ENCODE results near the gene COX4I2.
"Not testable (repeated sequence)": the region's sequence is repeated elsewhere in the genome, so short reads cannot be mapped to it uniquely, and the experiment has no call there.

Gene COX4I2

DNA sequence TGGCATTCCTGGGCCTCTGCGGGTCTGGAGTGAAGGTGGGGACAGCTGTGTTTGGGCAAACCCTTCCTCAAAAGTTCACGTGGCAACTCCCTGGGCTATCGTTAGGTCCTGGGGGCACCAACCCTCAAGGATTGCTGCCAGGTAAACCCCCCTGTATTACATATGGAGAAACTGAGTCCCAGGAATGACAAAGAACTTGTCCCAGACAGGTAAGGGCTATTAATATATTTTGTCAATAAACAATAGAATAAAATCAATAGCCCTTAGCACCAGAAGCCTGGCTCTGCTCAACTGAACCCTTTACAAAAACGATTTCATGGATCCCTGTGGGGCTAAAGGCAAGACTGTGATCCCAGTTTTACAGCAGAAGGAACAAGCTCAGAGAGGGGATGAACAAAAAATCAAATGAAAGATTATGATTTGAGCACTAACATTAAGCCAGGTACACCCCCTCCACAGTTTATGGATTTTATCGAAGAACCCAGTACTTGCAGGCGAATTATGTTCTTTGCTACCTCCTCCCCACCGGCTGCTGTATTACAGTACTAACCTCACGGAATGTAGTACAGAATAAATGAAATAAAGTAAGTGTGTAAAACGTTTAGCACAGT lies 30.0 kb upstream of the COX4I2 start:
- ChIA-PET CTCF (interaction anchor here (1.0 to 19.9 kb wide), 3 partner anchors 12 to 43 kb away, joined by 3 to 1047 read pairs (median 35); no protein-coding TSS in a partner anchor), POLR2A (interaction anchor here (1.4 to 12.4 kb wide), 2 partner anchors 37 to 45 kb away, joined by 5 to 292 read pairs; no protein-coding TSS in a partner anchor)
- H3K4me1 ChIP-seq (ENCODE audit: control extremely low read depth in 1 of 4, control insufficient read depth in 4 of 4, insufficient read depth in 4 of 4, low read length in 3 of 4), result peaks cover 4 to 81% (median 66%) of the 10 kb centered on the region in 4 experiments
- 80% methylated on average over 3 of the region's 9 CpGs for WGBS (ENCODE audit: insufficient coverage)
- no peak for DNase-seq
- H3K36me3 ChIP-seq (ENCODE audit: control insufficient read depth in 4 of 4, insufficient read depth in 4 of 4, low read length in 3 of 4), result no peaks in the 10 kb centered on the region
- no peaks in the 10 kb centered on the region for H3K9me3 ChIP-seq (ENCODE audit: control extremely low read depth in 1 of 5, control insufficient read depth in 4 of 5, insufficient read depth in 2 of 5, low read depth in 1 of 5, low read length in 4 of 5)
- peak overlapping the region in 1 of 7 experiments; percentile 52 for H3K4me3 ChIP-seq (ENCODE audit: control insufficient read depth in 1 of 7, extremely low read depth in 1 of 7, insufficient read depth in 4 of 7, low read depth in 2 of 7, low read length in 6 of 7)
- peaks cover 0 to 21% (median 0%) of the 10 kb centered on the region in 5 experiments for H3K27me3 ChIP-seq (replicated peaks in 2 of 5; ENCODE audit: control insufficient read depth in 4 of 5, insufficient read depth in 5 of 5, low read length in 4 of 5)
- H3K27ac ChIP-seq (ENCODE audit: insufficient read depth in 1 of 2, low read depth in 1 of 2, low read length in 2 of 2, poor library complexity in 1 of 2, severe bottlenecking in 2 of 2), result no peak overlapping the region

DNA sequence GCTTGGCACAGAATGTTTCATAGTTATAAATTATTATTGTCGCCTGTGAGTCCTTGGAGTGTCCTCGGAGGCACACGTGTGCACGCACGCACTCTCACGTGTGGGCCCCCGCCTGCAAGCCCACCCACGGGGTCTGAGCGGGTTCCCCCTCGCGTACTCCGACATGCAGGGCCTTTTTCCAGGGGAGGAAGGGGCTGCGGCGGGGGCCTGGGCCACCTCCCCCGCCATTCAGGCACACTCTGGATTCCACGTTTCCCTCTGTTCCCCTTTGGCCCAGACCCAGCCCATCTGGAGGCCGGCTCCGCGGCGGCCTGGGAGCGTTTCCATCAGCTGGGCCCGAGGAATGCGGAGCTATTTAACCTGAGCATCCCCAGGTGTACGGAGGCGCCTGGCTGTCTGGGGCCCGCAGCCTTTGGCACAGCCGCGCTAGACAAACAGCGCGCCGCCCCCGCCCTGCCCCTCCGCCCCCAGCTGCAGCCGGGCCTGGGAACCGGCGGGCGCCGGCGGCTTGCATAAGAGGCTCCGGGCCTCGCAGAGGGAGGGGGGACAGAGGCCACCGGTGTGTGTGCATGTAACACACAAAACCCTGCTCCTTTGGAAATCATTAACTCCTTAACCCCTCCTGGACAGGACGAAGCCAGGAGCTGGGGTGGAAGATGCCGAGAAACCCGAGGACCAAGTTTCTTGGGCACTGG lies 29.3 kb upstream of the COX4I2 start:
- no peak overlapping the region for H3K27ac ChIP-seq (ENCODE audit: insufficient read depth in 1 of 2, low read depth in 1 of 2, low read length in 2 of 2, poor library complexity in 1 of 2, severe bottlenecking in 2 of 2)
- H3K9me3 ChIP-seq (ENCODE audit: control extremely low read depth in 1 of 5, control insufficient read depth in 4 of 5, insufficient read depth in 2 of 5, low read depth in 1 of 5, low read length in 4 of 5), result no peaks in the 10 kb centered on the region
- H3K4me3 ChIP-seq (ENCODE audit: control insufficient read depth in 1 of 7, extremely low read depth in 1 of 7, insufficient read depth in 4 of 7, low read depth in 2 of 7, low read length in 6 of 7), result peak overlapping the region in 3 of 7 experiments; percentile 46 to 56 (median 52)
- WGBS (ENCODE audit: insufficient coverage), result 20% methylated on average over 35 of the region's 45 CpGs
- H3K4me1 ChIP-seq (ENCODE audit: control extremely low read depth in 1 of 4, control insufficient read depth in 4 of 4, insufficient read depth in 4 of 4, low read length in 3 of 4), result peaks cover 4 to 81% (median 66%) of the 10 kb centered on the region in 4 experiments
- POLR2A ChIA-PET, result interaction anchor here (12.4 kb wide), 1 partner anchor 38 kb away, joined by 292 read pairs; no protein-coding TSS in a partner anchor
- peak in 2 of 3 donors; percentile 41 to 69 for DNase-seq
- H3K36me3 ChIP-seq (ENCODE audit: control insufficient read depth in 4 of 4, insufficient read depth in 4 of 4, low read length in 3 of 4), result no peaks in the 10 kb centered on the region
- CTCF ChIA-PET, result interaction anchor here (19.9 kb wide), 1 partner anchor 44 kb away, joined by 1047 read pairs; no protein-coding TSS in a partner anchor
- H3K27me3 ChIP-seq (replicated peaks in 2 of 5; ENCODE audit: control insufficient read depth in 4 of 5, insufficient read depth in 5 of 5, low read length in 4 of 5), result peaks cover 0 to 21% (median 0%) of the 10 kb centered on the region in 5 experiments

DNA sequence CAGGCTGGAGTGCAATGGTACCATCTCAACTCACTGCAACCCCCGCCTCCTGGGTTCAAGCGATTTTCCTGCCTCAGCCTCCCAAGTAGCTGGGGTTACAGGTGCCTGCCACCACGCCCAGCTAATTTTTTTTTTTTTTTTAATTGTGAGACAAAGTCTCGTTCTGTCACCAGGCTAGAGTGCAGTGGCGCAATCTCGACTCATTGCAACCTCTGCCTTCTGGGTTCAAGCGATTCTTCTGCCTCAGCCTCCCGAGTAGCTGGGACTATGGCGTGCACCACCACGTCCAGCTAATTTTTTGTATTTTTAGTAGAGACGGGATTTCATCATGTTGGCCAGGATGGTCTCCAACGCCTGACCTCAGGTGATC lies 25.5 kb upstream of the COX4I2 start:
- WGBS (ENCODE audit: insufficient coverage), result 96% methylated on average over 9 of the region's 12 CpGs
- not testable (repeated sequence) for H3K36me3 ChIP-seq (ENCODE audit: control insufficient read depth in 4 of 4, insufficient read depth in 4 of 4, low read length in 3 of 4); H3K27ac ChIP-seq (ENCODE audit: insufficient read depth in 1 of 2, low read depth in 1 of 2, low read length in 2 of 2, poor library complexity in 1 of 2, severe bottlenecking in 2 of 2); H3K9me3 ChIP-seq (ENCODE audit: control extremely low read depth in 1 of 5, control insufficient read depth in 4 of 5, insufficient read depth in 2 of 5, low read depth in 1 of 5, low read length in 4 of 5); H3K4me3 ChIP-seq (ENCODE audit: control insufficient read depth in 1 of 7, extremely low read depth in 1 of 7, insufficient read depth in 4 of 7, low read depth in 2 of 7, low read length in 6 of 7); DNase-seq; H3K27me3 ChIP-seq (replicated peaks in 2 of 5; ENCODE audit: control insufficient read depth in 4 of 5, insufficient read depth in 5 of 5, low read length in 4 of 5)
- POLR2A ChIA-PET, result interaction anchor here (1.0 to 12.4 kb wide), 4 partner anchors 8 to 69 kb away, joined by 3 to 292 read pairs (median 16); no protein-coding TSS in a partner anchor
- CTCF ChIA-PET, result interaction anchor here (1.0 to 19.9 kb wide), 29 partner anchors 8 to 127 kb away, joined by 3 to 1047 read pairs (median 7); partner anchors contain the start of genes BCL2L1, HM13, ID1 and TPX2
- H3K4me1 ChIP-seq (ENCODE audit: control extremely low read depth in 1 of 4, control insufficient read depth in 4 of 4, insufficient read depth in 4 of 4, low read length in 3 of 4), result peaks cover 1 to 55% (median 45%) of the 10 kb centered on the region in 4 experiments

DNA sequence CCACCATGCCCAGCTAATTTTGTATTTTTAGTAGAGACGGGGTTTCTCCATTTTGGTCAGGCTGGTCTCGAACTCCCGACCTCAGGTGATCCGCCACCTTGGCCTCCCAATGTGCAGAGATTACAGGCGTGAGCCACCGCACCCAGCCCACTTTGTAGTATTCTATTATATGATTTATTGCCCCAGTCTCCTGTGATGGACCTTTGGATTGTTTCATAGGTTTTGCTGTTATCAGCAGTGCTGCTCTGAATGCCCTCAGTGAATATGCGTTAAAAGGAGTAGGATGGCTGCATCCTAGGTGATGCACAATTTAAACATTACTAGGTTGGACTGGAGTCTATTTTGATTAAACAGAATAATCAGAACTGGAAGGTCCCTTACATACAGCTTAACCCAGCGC lies 22.3 kb upstream of the COX4I2 start:
- no peak for DNase-seq
- CTCF ChIA-PET, result interaction anchor here (1.3 to 19.9 kb wide), 3 partner anchors 19 to 51 kb away, joined by 5 to 1047 read pairs (median 5); no protein-coding TSS in a partner anchor
- WGBS (ENCODE audit: insufficient coverage), result 97% methylated on average over 5 of the region's 8 CpGs

DNA sequence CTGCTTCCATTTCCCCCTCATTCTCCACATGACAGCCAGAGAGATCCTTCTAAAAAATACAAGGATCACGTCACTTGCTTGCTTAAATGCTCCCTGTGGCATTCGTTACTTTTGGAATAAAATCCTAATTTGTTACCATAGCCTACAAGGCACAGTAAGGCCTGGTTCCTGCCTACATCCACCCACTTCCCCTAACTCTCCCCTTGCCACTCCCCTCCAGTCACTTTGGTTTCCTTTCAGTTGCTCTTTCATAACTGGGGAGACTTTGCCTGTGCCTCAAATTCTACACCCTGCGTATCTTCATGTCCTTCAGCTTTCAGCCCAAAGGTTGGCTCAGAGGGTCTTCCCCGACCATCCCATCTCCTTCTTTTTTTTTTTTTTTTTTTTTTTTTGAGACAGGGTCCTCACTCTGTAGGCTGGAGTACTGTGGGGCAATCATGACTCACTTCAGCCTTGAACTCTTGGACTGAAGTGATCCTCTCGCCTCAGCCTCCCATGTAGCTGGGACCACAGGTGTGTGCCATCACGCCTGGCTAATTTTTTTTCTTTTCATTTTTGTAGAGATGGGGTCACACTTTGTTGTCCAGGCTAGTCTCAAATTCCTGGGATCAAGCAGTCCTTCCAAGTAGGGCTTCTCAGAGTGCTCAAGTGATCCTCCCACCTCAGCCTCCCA lies 20.1 kb upstream of the COX4I2 start:
- WGBS (ENCODE audit: insufficient coverage), result 33% methylated on average over 5 of the region's 6 CpGs
- H3K4me3 ChIP-seq (ENCODE audit: control insufficient read depth in 1 of 7, extremely low read depth in 1 of 7, insufficient read depth in 4 of 7, low read depth in 2 of 7, low read length in 6 of 7), result peak overlapping the region in 3 of 7 experiments; percentile 19 to 48 (median 32)
- H3K27me3 ChIP-seq (replicated peaks in 2 of 5; ENCODE audit: control insufficient read depth in 4 of 5, insufficient read depth in 5 of 5, low read length in 4 of 5), result no peaks in the 10 kb centered on the region
- ChIA-PET CTCF (interaction anchor here (1.3 to 19.9 kb wide), 4 partner anchors 15 to 106 kb away, joined by 3 to 1047 read pairs (median 6); no protein-coding TSS in a partner anchor), POLR2A (no interaction called here)
- no peaks in the 10 kb centered on the region for H3K36me3 ChIP-seq (ENCODE audit: control insufficient read depth in 4 of 4, insufficient read depth in 4 of 4, low read length in 3 of 4)
- DNase-seq, result peak; percentile 59 to 89 (median 85)
- peak overlapping the region; percentile 56 to 79 for H3K27ac ChIP-seq (ENCODE audit: insufficient read depth in 1 of 2, low read depth in 1 of 2, low read length in 2 of 2, poor library complexity in 1 of 2, severe bottlenecking in 2 of 2)
- H3K9me3 ChIP-seq (ENCODE audit: control extremely low read depth in 1 of 5, control insufficient read depth in 4 of 5, insufficient read depth in 2 of 5, low read depth in 1 of 5, low read length in 4 of 5), result no peaks in the 10 kb centered on the region
- H3K4me1 ChIP-seq (ENCODE audit: control extremely low read depth in 1 of 4, control insufficient read depth in 4 of 4, insufficient read depth in 4 of 4, low read length in 3 of 4), result peaks cover 10 to 35% (median 31%) of the 10 kb centered on the region in 4 experiments

More for the DNA sequence above, 22.3 kb upstream of the COX4I2 start:
- Histone ChIP-seq H3K27ac (ENCODE audit: insufficient read depth in 1 of 2, low read depth in 1 of 2, low read length in 2 of 2, poor library complexity in 1 of 2, severe bottlenecking in 2 of 2) (no peak overlapping the region), H3K4me1 (ENCODE audit: control extremely low read depth in 1 of 4, control insufficient read depth in 4 of 4, insufficient read depth in 4 of 4, low read length in 3 of 4) (peaks cover 5 to 42% (median 37%) of the 10 kb centered on the region in 4 experiments), H3K27me3 (replicated peaks in 2 of 5; ENCODE audit: control insufficient read depth in 4 of 5, insufficient read depth in 5 of 5, low read length in 4 of 5) (no peaks in the 10 kb centered on the region), H3K4me3 (ENCODE audit: control insufficient read depth in 1 of 7, extremely low read depth in 1 of 7, insufficient read depth in 4 of 7, low read depth in 2 of 7, low read length in 6 of 7) (no peak overlapping the region), H3K9me3 (ENCODE audit: control extremely low read depth in 1 of 5, control insufficient read depth in 4 of 5, insufficient read depth in 2 of 5, low read depth in 1 of 5, low read length in 4 of 5) (no peaks in the 10 kb centered on the region), H3K36me3 (ENCODE audit: control insufficient read depth in 4 of 4, insufficient read depth in 4 of 4, low read length in 3 of 4) (no peaks in the 10 kb centered on the region)
- POLR2A ChIA-PET, result interaction anchor here (0.5 kb wide), 1 partner anchor 50 kb away, joined by 9 read pairs; no protein-coding TSS in a partner anchor

DNA sequence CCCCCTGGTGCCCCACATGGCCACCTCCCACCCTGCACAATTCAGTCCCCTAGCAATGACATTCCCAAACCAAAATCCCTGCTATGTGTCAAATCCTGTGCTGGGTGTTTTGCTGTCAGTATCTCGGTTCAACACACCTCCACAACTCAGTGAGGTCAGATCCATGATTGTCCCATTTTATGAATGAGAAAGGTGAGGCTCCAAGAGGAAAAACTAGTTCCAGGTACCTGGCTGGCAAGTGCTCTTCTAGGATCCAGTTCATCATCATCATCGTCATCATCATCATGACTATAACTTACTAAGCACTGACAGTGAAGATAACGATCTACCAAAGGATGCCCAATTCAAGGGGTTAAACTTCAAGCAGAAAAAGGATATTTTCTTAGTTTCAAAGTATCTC lies 17.5 kb upstream of the COX4I2 start:
- ChIA-PET CTCF (no interaction called here), POLR2A (no interaction called here)
- WGBS (ENCODE audit: insufficient coverage), result 60% methylated on average over 1 of the region's 3 CpGs

More for the DNA sequence above, 17.5 kb upstream of the COX4I2 start:
- no peaks in the 10 kb centered on the region for H3K27me3 ChIP-seq (replicated peaks in 2 of 5; ENCODE audit: control insufficient read depth in 4 of 5, insufficient read depth in 5 of 5, low read length in 4 of 5)
- no peak overlapping the region for H3K4me3 ChIP-seq (ENCODE audit: control insufficient read depth in 1 of 7, extremely low read depth in 1 of 7, insufficient read depth in 4 of 7, low read depth in 2 of 7, low read length in 6 of 7)
- H3K9me3 ChIP-seq (ENCODE audit: control extremely low read depth in 1 of 5, control insufficient read depth in 4 of 5, insufficient read depth in 2 of 5, low read depth in 1 of 5, low read length in 4 of 5), result no peaks in the 10 kb centered on the region
- peaks cover 10 to 39% (median 33%) of the 10 kb centered on the region in 4 experiments for H3K4me1 ChIP-seq (ENCODE audit: control extremely low read depth in 1 of 4, control insufficient read depth in 4 of 4, insufficient read depth in 4 of 4, low read length in 3 of 4)
- H3K27ac ChIP-seq (ENCODE audit: insufficient read depth in 1 of 2, low read depth in 1 of 2, low read length in 2 of 2, poor library complexity in 1 of 2, severe bottlenecking in 2 of 2), result no peak overlapping the region
- no peaks in the 10 kb centered on the region for H3K36me3 ChIP-seq (ENCODE audit: control insufficient read depth in 4 of 4, insufficient read depth in 4 of 4, low read length in 3 of 4)
- no peak for DNase-seq

All from common myeloid progenitor, CD34-positive (primary cell).